Ovary (tissue), 9 donors: ENCODE data around the gene COMP. TPM values are rescaled to one million over a fixed set of nuclear protein-coding genes. Genes with fewer than 3 reads are reported as not detected.

ENCODE experiments used
- DNase-seq, 5 donors: peaks; one replicate each; pipeline ENCODE4 v3.0.0-alpha.2; 2019 to 2020
- H3K27ac ChIP-seq, 2 donors: fragments of 200-600 bp; one replicate each; pipeline versions ENCODE4 v1.5.1 to v1.8.0; 2019 to 2022
- H3K27me3 ChIP-seq: fragments of 200-600 bp; one replicate; pipeline ENCODE4 v1.8.0; 2022
- H3K36me3 ChIP-seq: fragments of 200-600 bp; sonication (generic); one replicate; pipeline ENCODE4 v1.5.1; 2019
- H3K4me1 ChIP-seq: one replicate; pipeline ENCODE4 v1.8.1; 2013; ENCODE audit warnings: mild to moderate bottlenecking, moderate library complexity; ENCODE audit not compliant: insufficient read depth
- H3K4me3 ChIP-seq: fragments of 200-600 bp; sonication (generic); one replicate; pipeline ENCODE4 v1.5.1; 2017
- H3K9me3 ChIP-seq, 2 donors: fragments of 200-600 bp in 1 of 2; sonication (generic) in 1 of 2; one replicate each; pipeline versions ENCODE4 v1.5.1 to v1.8.1; 2013 to 2019; ENCODE audit warnings: mild to moderate bottlenecking in 1 of 2, moderate library complexity in 1 of 2
- CTCF ChIP-seq, 3 donors: fragments of 450-650 bp in 2 of 3; fragments of 200-600 bp in 1 of 3; IDR thresholded peaks; one replicate each; pipeline versions ENCODE4 v1.5.1 to v1.8.0; 2016 to 2022; ENCODE audit warnings: antibody characterized with exemption in 3 of 3, mild to moderate bottlenecking in 1 of 3
- EP300 ChIP-seq: sonication (generic); formaldehyde crosslinking; IDR thresholded peaks from one replicate; pipeline ENCODE4 v1.6.1; 2017; ENCODE audit warnings: antibody characterized with exemption
- POLR2A ChIP-seq: fragments of 450-650 bp; IDR thresholded peaks from one replicate; pipeline ENCODE4 v1.6.1; 2017; ENCODE audit warnings: antibody characterized with exemption, mild to moderate bottlenecking, moderate library complexity
- WGBS, 3 donors: extraction: QIAGEN DNeasy Blood & Tissue Kit in 1 of 3; methylation state at CpG; one replicate each; pipeline versions ENCODE4 v1.1.5 to v1.1.7; 2013 to 2017; 5-methylcytosine and 5-hydroxymethylcytosine counted together
- intact Hi-C, 4 donors: fragments of 100-400 bp; cut with DNase I; formaldehyde crosslinking; loops; one replicate each; pipeline versions ENCODE4 v1.11.0 to v1.15.1; 2022 to 2023
- polyA plus RNA-seq, 2 donors: library from polyadenylated mRNA; stranded (reverse); fragments of 200-250 nt in 1 of 2; fragments of 350-450 nt in 1 of 2; fragmentation: Illumina TruSeq in 1 of 2; extraction: RNeasy Lipid Tissue Mini Kit (QIAGEN cat#74804) in 1 of 2; gene quantifications; one replicate each; pipeline ENCODE4 v1.2.3, GENCODE V29; 2013 to 2014
- total RNA-seq, 7 donors: library from RNA; depleted of rRNA in 2 of 7; stranded (reverse); fragments of >200 nt in 2 of 7; fragmentation: NEBNext Ultra II Directional in 3 of 7; extraction: Animal tissue kit (Norgen Biotek cat#: 25700) in 3 of 7; gene quantifications; one replicate each; pipeline versions ENCODE4 v1.1.0 to v1.2.4, GENCODE V29; 2016 to 2023
- donor health status: DM: no; HTN: no; CAD: no; lungs with moderate emphysema.
- donor health status: DM: no; HTN: no; CAD: no.
- donor health status: Bipolar disorder and iron deficiency.
- donor health status: DM: yes; HTN: yes; CAD: no.
- donor health status: DM: no; HTN: no; CAD: no.
- donor health status: DM: yes; HTN: yes; CAD: no.

The COMP gene
- total and polyA plus RNA-seq, 9 donors = 0.08 to 0.92 (median 0.40) TPM; not detected in 3

- WGBS, 3 donors = 85 to 89% (median 87%) methylated on average over 27 of the region's 27 CpGs
- H3K9me3 ChIP-seq = no peaks in the 10 kb centered on the region
- intact Hi-C loops = no loop called here
- no peaks in the 10 kb centered on the region for H3K4me1 ChIP-seq
- H3K27ac ChIP-seq = no peak overlapping the region
- H3K27me3 ChIP-seq = no peaks in the 10 kb centered on the region
- H3K4me3 ChIP-seq = no peak overlapping the region
- H3K36me3 ChIP-seq = no peaks in the 10 kb centered on the region
- no peak for DNase-seq
- TF ChIP-seq CTCF (IDR thresholded peaks at IDR 0.05) (no peak), POLR2A (no peak), EP300 (no peak)
Measured at GRCh38 chr19:18772620-18773587, 18.2 kb downstream of the COMP start.

- no peak for DNase-seq
- Histone ChIP-seq H3K4me1 (no peaks in the 10 kb centered on the region), H3K27me3 (no peaks in the 10 kb centered on the region), H3K4me3 (no peak overlapping the region), H3K9me3 (no peaks in the 10 kb centered on the region), H3K27ac (no peak overlapping the region), H3K36me3 (no peaks in the 10 kb centered on the region)
- intact Hi-C loops = no loop called here
- TF ChIP-seq CTCF (IDR thresholded peaks at IDR 0.05) (no peak), EP300 (no peak), POLR2A (no peak)
- 91 to 93% (median 93%) methylated on average over 36 of the region's 36 CpGs for WGBS, 3 donors
Measured at GRCh38 chr19:18771328-18772242, 19.5 kb downstream of the COMP start.

GRCh38 chr19:18770663-18771327 is 20.3 kb downstream of the COMP start:
- H3K4me3 ChIP-seq = no peak overlapping the region
- intact Hi-C loops = no loop called here
- no peaks in the 10 kb centered on the region for H3K36me3 ChIP-seq
- no peaks in the 10 kb centered on the region for H3K4me1 ChIP-seq
- H3K27me3 ChIP-seq = no peaks in the 10 kb centered on the region
- no peak for DNase-seq
- no peak overlapping the region for H3K27ac ChIP-seq
- TF ChIP-seq EP300 (no peak), POLR2A (no peak), CTCF (IDR thresholded peaks at IDR 0.05) (no peak)
- no peaks in the 10 kb centered on the region for H3K9me3 ChIP-seq
- 76 to 79% (median 76%) methylated on average over 13 of the region's 13 CpGs for WGBS, 3 donors

- no peaks in the 10 kb centered on the region for H3K9me3 ChIP-seq
- H3K4me1 ChIP-seq = no peaks in the 10 kb centered on the region
- no peaks in the 10 kb centered on the region for H3K27me3 ChIP-seq
- WGBS, 3 donors = 94 to 96% (median 95%) methylated on average over 14 to 15 of the region's 15 CpGs
- DNase-seq = no peak
- no peaks in the 10 kb centered on the region for H3K36me3 ChIP-seq
- H3K27ac ChIP-seq = no peak overlapping the region
- intact Hi-C loops = no loop called here
- no peak for TF ChIP-seq POLR2A
- no peak for TF ChIP-seq CTCF (IDR thresholded peaks at IDR 0.05)
- TF ChIP-seq EP300 = no peak
- H3K4me3 ChIP-seq = no peak overlapping the region
Measured at GRCh38 chr19:18769989-18770528, 21.0 kb downstream of the COMP start.
